B cell (primary cell): ENCODE measurements around the gene ITSN1. TPM values are rescaled to one million over a fixed set of nuclear protein-coding genes. Genes with fewer than 3 reads are reported as not detected.

Experiments
- ATAC-seq: fragments of 200-7000 bp; cut with Tn5 transposase; one replicate; pipeline ENCODE4 v1.10.0; 2021; ENCODE audit warnings: low read depth, mild to moderate bottlenecking, moderate number of reproducible peaks, moderate library complexity
- CTCF ChIA-PET: fragments of 350-600 bp; sonication (Branson Sonifier 250); formaldehyde crosslinking; loops from one replicate; lab custom pipeline; 2021; ENCODE audit warnings: antibody characterized with exemption, inconsistent platforms; lab: Charles Lee
- POLR2A ChIA-PET: fragments of 350-600 bp; sonication (Branson Sonifier 250); formaldehyde crosslinking; loops from one replicate; lab custom pipeline; 2021; ENCODE audit warnings: antibody characterized with exemption; lab: Charles Lee
- DNase-seq: peaks from one replicate; pipeline ENCODE4 v3.0.0; 2013
- H2AFZ ChIP-seq: 2 replicates; pipeline ENCODE4 v1.6.1; 2012; ENCODE audit warnings: mild to moderate bottlenecking, low read depth, low read length; ENCODE audit not compliant: insufficient read depth, poor library complexity, severe bottlenecking
- H3K27ac ChIP-seq, 2 donors: 1 replicate in 1 of 2; 2 replicates in 1 of 2; pipeline ENCODE4 v1.5.1; 2012 to 2013; ENCODE audit warnings: low read length in 2 of 2, mild to moderate bottlenecking in 2 of 2, moderate library complexity in 1 of 2
- H3K27me3 ChIP-seq, 4 experiments: fragments of 200-600 bp in 1 of 4; sonication (generic) in 1 of 4; replicated peaks in 1 of 4; 1 replicate in 2 of 4; 2 replicates in 2 of 4; pipeline versions ENCODE4 v1.6.1 to v1.7.0; 2013 to 2016; ENCODE audit warnings: low read length in 3 of 4, mild to moderate bottlenecking in 2 of 4, mixed read lengths in 1 of 4, moderate library complexity in 1 of 4; ENCODE audit not compliant: insufficient read depth in 4 of 4, control insufficient read depth in 3 of 4; ENCODE audit errors: control extremely low read depth in 1 of 4
- H3K36me3 ChIP-seq, 2 experiments: replicated peaks in 1 of 2; 1 replicate in 1 of 2; 2 replicates in 1 of 2; pipeline versions ENCODE4 v1.6.1 to v1.7.1; 2013; ENCODE audit warnings: low read length in 1 of 2; ENCODE audit not compliant: insufficient read depth in 2 of 2, control insufficient read depth in 1 of 2; ENCODE audit errors: control extremely low read depth in 1 of 2, extremely low read depth in 1 of 2
- H3K4me1 ChIP-seq, 2 donors: fragments of 200-600 bp in 1 of 2; sonication (generic) in 1 of 2; 1 replicate in 1 of 2; 2 replicates in 1 of 2; pipeline versions ENCODE4 v1.5.1 to v1.6.1; 2013 to 2017; ENCODE audit warnings: low read length in 2 of 2; ENCODE audit not compliant: control insufficient read depth in 2 of 2, insufficient read depth in 2 of 2
- H3K4me2 ChIP-seq: replicated peaks from 2 replicates; pipeline ENCODE3; 2012; ENCODE audit warnings: mild to moderate bottlenecking, low read depth, low read length; ENCODE audit not compliant: poor library complexity, severe bottlenecking
- H3K4me3 ChIP-seq, 5 experiments: fragments of 200-600 bp in 1 of 5; sonication (generic) in 1 of 5; 1 replicate in 3 of 5; 2 replicates in 2 of 5; pipeline versions ENCODE4 v1.5.1 to v1.7.0; 2011 to 2016; ENCODE audit warnings: low read length in 4 of 5, mild to moderate bottlenecking in 4 of 5, low read depth in 2 of 5, control low read depth in 1 of 5, moderate library complexity in 1 of 5; ENCODE audit not compliant: insufficient read depth in 1 of 5; ENCODE audit errors: control extremely low read depth in 1 of 5, extremely low read depth in 1 of 5
- H3K79me2 ChIP-seq: fragments of 200-600 bp; sonication (generic); one replicate; pipeline ENCODE4 v1.6.0; 2016; ENCODE audit warnings: low read length; ENCODE audit not compliant: control insufficient read depth, insufficient read depth
- H3K9ac ChIP-seq: fragments of 200-600 bp; sonication (generic); 2 replicates; pipeline ENCODE4 v1.6.1; 2017; ENCODE audit warnings: mild to moderate bottlenecking, low read length, moderate library complexity
- H3K9me3 ChIP-seq, 3 donors: one replicate each; pipeline versions ENCODE4 v1.6.1 to v1.7.1; 2013; ENCODE audit warnings: low read length in 2 of 3; ENCODE audit not compliant: control insufficient read depth in 2 of 3, insufficient read depth in 1 of 3; ENCODE audit errors: control extremely low read depth in 1 of 3
- H4K20me1 ChIP-seq: 2 replicates; pipeline ENCODE4 v1.6.0; 2012; ENCODE audit warnings: mild to moderate bottlenecking, low read length; ENCODE audit not compliant: insufficient read depth, control insufficient read depth, poor library complexity, severe bottlenecking
- H3K27ac Mint-ChIP-seq: one replicate; pipeline ENCODE4 v1.8.0; 2021; ENCODE audit warnings: mixed read lengths
- H3K27me3 Mint-ChIP-seq: one replicate; pipeline ENCODE4 v1.8.0; 2021; ENCODE audit warnings: mixed read lengths
- H3K4me1 Mint-ChIP-seq: one replicate; pipeline ENCODE4 v1.8.0; 2021; ENCODE audit warnings: mixed read lengths
- H3K4me3 Mint-ChIP-seq: one replicate; pipeline ENCODE4 v1.8.0; 2021; ENCODE audit warnings: mixed read lengths
- H3K9me3 Mint-ChIP-seq: one replicate; pipeline ENCODE4 v1.8.0; 2022; ENCODE audit warnings: mixed read lengths; ENCODE audit not compliant: insufficient read depth
- CTCF ChIP-seq: fragments of 200-600 bp; IDR thresholded peaks from one replicate; pipeline ENCODE4 v1.8.0; 2022; ENCODE audit warnings: antibody characterized with exemption, mild to moderate bottlenecking
- EZH2 ChIP-seq: IDR thresholded peaks from 2 replicates; pipeline ENCODE4 v1.6.1; 2012; ENCODE audit warnings: borderline replicate concordance, low read depth, mild to moderate bottlenecking, moderate library complexity, low read length; ENCODE audit not compliant: insufficient read depth, poor library complexity, severe bottlenecking
- WGBS: methylation state at CpG from one replicate; pipeline ENCODE4 v1.1.5; 2013; ENCODE audit warnings: missing lambda C conversion rate; ENCODE audit not compliant: insufficient coverage; 5-methylcytosine and 5-hydroxymethylcytosine counted together
- intact Hi-C: fragments of 100-400 bp; cut with micrococcal nuclease; formaldehyde crosslinking; loops from one replicate; pipeline ENCODE4 v1.10.0; 2022
- polyA plus RNA-seq: library from polyadenylated mRNA; depleted of rRNA; stranded (reverse); fragments of >200 nt; gene quantifications from 2 replicates; pipeline ENCODE4 v1.2.3, GENCODE V29; 2012
- total RNA-seq, 2 donors: library from RNA; stranded (reverse); fragments of 120-200 nt in 1 of 2; gene quantifications; 1 replicate in 1 of 2; 2 replicates in 1 of 2; pipeline versions ENCODE4 v1.2.3 to v1.2.4, GENCODE V29; 2013 to 2022

ITSN1 gene
- total and polyA plus RNA-seq, 2 donors (not counting 1 experiment from before 2014, with no cell fraction given), result 0.31 to 2.4 TPM

DNA sequence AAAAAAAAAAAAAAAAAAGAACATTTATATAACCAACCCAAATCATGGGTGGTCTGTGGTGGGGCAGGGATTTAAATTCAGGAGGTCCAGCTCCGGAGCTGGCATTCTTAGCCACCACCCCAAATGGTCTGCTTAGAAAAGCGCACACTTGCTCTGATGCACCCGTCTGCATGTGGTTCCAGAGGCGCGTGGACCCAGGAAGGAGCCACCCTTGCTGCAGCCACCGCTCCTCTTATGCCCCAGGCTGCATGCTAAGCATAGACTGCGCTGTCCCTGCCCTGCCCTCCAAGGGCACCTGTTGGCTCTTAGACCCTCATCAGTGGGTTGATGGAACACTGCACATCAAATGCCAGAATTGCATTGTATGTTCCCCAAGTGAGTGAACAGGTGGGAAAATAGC lies 231.9 kb downstream of the ITSN1 start:
- Histone ChIP-seq H3K27me3 (no peaks in the 10 kb centered on the region), H3K4me2 (no peak overlapping the region), H3K27ac (no peak overlapping the region), H3K4me1 (no peaks in the 10 kb centered on the region), H4K20me1 (no peaks in the 10 kb centered on the region), H3K79me2 (no peaks in the 10 kb centered on the region), H2AFZ (no peak overlapping the region), H3K4me3 (no peak overlapping the region), H3K9me3 (no peaks in the 10 kb centered on the region), H3K9ac (no peak overlapping the region), H3K36me3 (no peaks in the 10 kb centered on the region)
- no peak for ATAC-seq
- WGBS, result 99% methylated on average over 7 of the region's 7 CpGs
- Mint-ChIP-seq H3K4me1 (no peaks in the 10 kb centered on the region), H3K9me3 (no peaks in the 10 kb centered on the region), H3K4me3 (no peak overlapping the region), H3K27ac (no peak overlapping the region), H3K27me3 (peaks cover 6% of the 10 kb centered on the region)
- no peak for TF ChIP-seq CTCF
- TF ChIP-seq EZH2, result no peak
- POLR2A ChIA-PET, result no interaction called here
- intact Hi-C loops, result no loop called here
- no peak for DNase-seq
- CTCF ChIA-PET, result no interaction called here

- H3K4me2 ChIP-seq, result no peak overlapping the region
- intact Hi-C loops, result no loop called here
- TF ChIP-seq CTCF (no peak), EZH2 (no peak)
- no peaks in the 10 kb centered on the region for H3K79me2 ChIP-seq
- no peaks in the 10 kb centered on the region for H3K9me3 ChIP-seq
- no peak overlapping the region for H3K27ac ChIP-seq
- 96% methylated on average over 15 of the region's 20 CpGs for WGBS
- Mint-ChIP-seq H3K27ac (no peak overlapping the region), H3K4me3 (no peak overlapping the region), H3K4me1 (no peaks in the 10 kb centered on the region), H3K27me3 (peaks cover 6% of the 10 kb centered on the region), H3K9me3 (no peaks in the 10 kb centered on the region)
- ATAC-seq (no peak), DNase-seq (no peak)
- H4K20me1 ChIP-seq, result no peaks in the 10 kb centered on the region
- H3K36me3 ChIP-seq, result no peaks in the 10 kb centered on the region
- H3K27me3 ChIP-seq, result no peaks in the 10 kb centered on the region
- CTCF ChIA-PET, result no interaction called here
- no peak overlapping the region for H3K4me3 ChIP-seq
- no peak overlapping the region for H3K9ac ChIP-seq
- POLR2A ChIA-PET, result no interaction called here
- H2AFZ ChIP-seq, result no peak overlapping the region
- no peaks in the 10 kb centered on the region for H3K4me1 ChIP-seq
Measured at GRCh38 chr21:33875026-33875695, 232.9 kb downstream of the ITSN1 start.
